CD14-positive monocyte (primary cell): ENCODE measurements around the gene CEP19. TPM values are rescaled to one million over a fixed set of nuclear protein-coding genes. Genes with fewer than 3 reads are reported as not detected.

Experiments used
- DNase-seq, 3 donors: peaks; one replicate each; pipeline ENCODE4 v3.0.0-alpha.2; 2011 to 2022
- H2AFZ ChIP-seq: 2 replicates; pipeline ENCODE4 v1.6.0; 2012; ENCODE audit warnings: mild to moderate bottlenecking, low read depth, low read length, inconsistent platforms; ENCODE audit not compliant: insufficient read depth, poor library complexity, severe bottlenecking
- H3K27ac ChIP-seq, 2 donors: 1 replicate in 1 of 2; 2 replicates in 1 of 2; pipeline ENCODE4 v1.5.1; 2012 to 2013; ENCODE audit warnings: low read length in 2 of 2, control low read depth in 1 of 2, inconsistent platforms in 1 of 2, low read depth in 1 of 2, mild to moderate bottlenecking in 1 of 2
- H3K27me3 ChIP-seq, 2 donors: one replicate each; pipeline versions ENCODE4 v1.6.0 to v1.6.1; 2011 to 2013; ENCODE audit warnings: low read length in 2 of 2; ENCODE audit not compliant: control insufficient read depth in 2 of 2, insufficient read depth in 2 of 2
- H3K36me3 ChIP-seq, 2 donors: replicated peaks in 1 of 2; 1 replicate in 1 of 2; 2 replicates in 1 of 2; pipeline versions ENCODE4 v1.5.1 to v1.6.1; 2012 to 2013; ENCODE audit warnings: low read length in 2 of 2, control low read depth in 1 of 2, inconsistent platforms in 1 of 2, mild to moderate bottlenecking in 1 of 2; ENCODE audit not compliant: insufficient read depth in 2 of 2, control insufficient read depth in 1 of 2
- H3K4me1 ChIP-seq, 2 donors: 1 replicate in 1 of 2; 2 replicates in 1 of 2; pipeline versions ENCODE4 v1.5.1 to v1.6.1; 2012 to 2013; ENCODE audit warnings: low read length in 2 of 2, control low read depth in 1 of 2, inconsistent platforms in 1 of 2, mild to moderate bottlenecking in 1 of 2, moderate library complexity in 1 of 2; ENCODE audit not compliant: insufficient read depth in 2 of 2, control insufficient read depth in 1 of 2
- H3K4me2 ChIP-seq: replicated peaks from 2 replicates; pipeline ENCODE3; 2012; ENCODE audit warnings: low read length, moderate library complexity, mild to moderate bottlenecking; ENCODE audit not compliant: poor library complexity, severe bottlenecking; ENCODE audit errors: extremely low read depth
- H3K4me3 ChIP-seq, 3 experiments: fragments of 200-600 bp in 1 of 3; sonication (generic) in 1 of 3; replicated peaks in 1 of 3; 1 replicate in 2 of 3; 2 replicates in 1 of 3; pipeline ENCODE4 v1.5.1; 2011 to 2013; ENCODE audit warnings: low read length in 3 of 3, mild to moderate bottlenecking in 3 of 3, control low read depth in 2 of 3, low read depth in 2 of 3, inconsistent platforms in 1 of 3, moderate library complexity in 1 of 3
- H3K79me2 ChIP-seq: 2 replicates; pipeline ENCODE4 v1.6.0; 2012; ENCODE audit warnings: mild to moderate bottlenecking, control low read depth, inconsistent platforms, low read length, moderate library complexity; ENCODE audit not compliant: insufficient read depth
- H3K9ac ChIP-seq: 2 replicates; pipeline ENCODE4 v1.6.0; 2017; ENCODE audit warnings: low read length, mild to moderate bottlenecking; ENCODE audit not compliant: insufficient read depth, poor library complexity, severe bottlenecking
- H3K9me3 ChIP-seq, 2 donors: replicated peaks in 1 of 2; 1 replicate in 1 of 2; 2 replicates in 1 of 2; pipeline versions ENCODE4 v1.5.1 to v1.6.1; 2012 to 2013; ENCODE audit warnings: low read length in 2 of 2, control low read depth in 1 of 2; ENCODE audit not compliant: control insufficient read depth in 1 of 2, insufficient read depth in 1 of 2
- H4K20me1 ChIP-seq: 2 replicates; pipeline ENCODE4 v1.6.0; 2012; ENCODE audit warnings: mild to moderate bottlenecking, low read length, control low read depth, moderate library complexity; ENCODE audit not compliant: insufficient read depth
- H3K27ac Mint-ChIP-seq, 7 donors: one replicate each; pipeline ENCODE4 v1.8.0; 2020; ENCODE audit warnings: mild to moderate bottlenecking in 7 of 7, mixed read lengths in 7 of 7, moderate library complexity in 6 of 7, inconsistent platforms in 2 of 7
- H3K27me3 Mint-ChIP-seq, 3 donors: one replicate each; pipeline ENCODE4 v1.8.0; 2021 to 2022; ENCODE audit warnings: low read depth in 3 of 3, mild to moderate bottlenecking in 3 of 3, mixed read lengths in 3 of 3, moderate library complexity in 3 of 3, inconsistent platforms in 1 of 3
- H3K36me3 Mint-ChIP-seq, 2 donors: one replicate each; pipeline ENCODE4 v1.8.0; 2020; ENCODE audit warnings: mixed read lengths in 2 of 2, inconsistent platforms in 1 of 2, mild to moderate bottlenecking in 1 of 2
- H3K4me1 Mint-ChIP-seq: one replicate; pipeline ENCODE4 v1.8.0; 2020; ENCODE audit warnings: mild to moderate bottlenecking, mixed read lengths
- H3K4me3 Mint-ChIP-seq, 2 donors: one replicate each; pipeline ENCODE4 v1.8.0; 2020; ENCODE audit warnings: mild to moderate bottlenecking in 2 of 2, mixed read lengths in 2 of 2, moderate library complexity in 1 of 2
- H3K9me3 Mint-ChIP-seq, 7 donors: one replicate each; pipeline ENCODE4 v1.8.0; 2020 to 2022; ENCODE audit warnings: mixed read lengths in 7 of 7, mild to moderate bottlenecking in 6 of 7, moderate library complexity in 6 of 7, inconsistent platforms in 2 of 7
- CTCF ChIP-seq: fragments of 200-600 bp; IDR thresholded peaks from one replicate; pipeline ENCODE4 v1.8.0; 2022; ENCODE audit warnings: antibody characterized with exemption, mild to moderate bottlenecking
- WGBS: methylation state at CpG from one replicate; pipeline ENCODE4 v1.1.5; 2013; ENCODE audit warnings: missing lambda C conversion rate; ENCODE audit not compliant: insufficient coverage; 5-methylcytosine and 5-hydroxymethylcytosine counted together
- intact Hi-C, 2 donors: fragments of 100-400 bp; cut with micrococcal nuclease; formaldehyde crosslinking; loops; one replicate each; pipeline versions ENCODE4 v1.15.0 to v1.15.1; 2023
- polyA plus RNA-seq, 3 donors: library from polyadenylated mRNA; depleted of rRNA in 1 of 3; unstranded in 2 of 3; stranded (reverse) in 1 of 3; fragments of 300-500 nt in 2 of 3; fragments of >200 nt in 1 of 3; fragmentation: Illumina TruSeq in 2 of 3; gene quantifications; 1 replicate in 2 of 3; 2 replicates in 1 of 3; pipeline ENCODE4 v1.2.3, GENCODE V29; 2012 to 2021

CEP19 gene
- polyA plus RNA-seq, 3 donors = 1.7 to 3.2 (median 2.7) TPM

DNA sequence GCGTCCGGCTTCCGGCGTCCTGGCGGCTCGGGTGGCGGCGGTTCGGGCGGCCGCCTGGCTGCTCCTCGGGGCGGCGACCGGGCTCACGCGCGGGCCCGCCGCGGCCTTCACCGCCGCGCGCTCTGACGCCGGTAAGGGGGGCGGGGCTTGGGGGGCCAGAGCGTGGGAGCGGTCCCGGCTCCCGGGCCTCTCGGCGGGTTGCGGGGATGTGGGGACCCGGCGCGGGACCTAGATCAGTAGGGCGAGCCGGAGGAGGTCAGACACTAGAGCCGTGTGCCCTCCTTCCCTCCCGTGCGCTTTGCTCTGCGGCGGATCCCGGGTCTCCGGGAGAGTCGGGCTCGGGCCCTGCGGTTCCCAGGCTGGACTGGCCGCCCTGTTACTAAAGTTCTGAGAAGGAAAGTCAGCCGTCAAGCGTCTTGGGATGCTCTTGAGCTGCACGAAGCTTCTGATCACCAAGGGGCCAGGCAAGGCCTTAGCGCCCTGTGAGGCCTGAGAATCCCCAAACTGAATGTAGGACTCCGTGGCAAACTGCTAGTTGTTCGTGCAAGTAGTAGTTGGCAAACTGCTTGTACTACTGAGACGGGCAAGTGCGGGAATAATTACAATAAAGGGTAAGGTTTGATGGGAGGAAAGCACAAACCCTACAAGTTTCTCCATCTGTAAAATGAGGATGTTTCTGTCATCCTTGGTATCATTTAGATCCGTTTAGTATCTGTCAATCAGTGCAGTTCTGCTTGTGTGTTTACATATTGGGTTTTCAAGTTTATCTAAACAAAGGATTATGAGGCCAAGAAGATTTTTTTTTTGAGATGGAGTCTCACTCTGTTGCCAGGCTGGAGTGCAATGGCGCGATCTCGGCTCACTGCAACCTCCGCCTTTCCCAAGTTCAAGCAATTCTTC, 714 bp upstream of the CEP19 start:
- WGBS = 6% methylated on average over 62 of the region's 64 CpGs
- no peaks in the 10 kb centered on the region for H3K9me3 Mint-ChIP-seq
- peaks cover 25% of the 10 kb centered on the region for H3K4me1 Mint-ChIP-seq
- Histone ChIP-seq H3K9me3 (no peaks in the 10 kb centered on the region), H2AFZ (peak overlapping the region; percentile 84), H3K79me2 (peaks cover 22% of the 10 kb centered on the region), H3K36me3 (peaks cover 3 to 7% of the 10 kb centered on the region in 2 donors), H3K27ac (peak overlapping the region; percentile 75 to 76), H4K20me1 (peaks cover 8% of the 10 kb centered on the region), H3K9ac (peak overlapping the region; percentile 78), H3K4me3 (peak overlapping the region; percentile 83 to 89 (median 83)), H3K27me3 (no peaks in the 10 kb centered on the region), H3K4me1 (peaks cover 26 to 37% of the 10 kb centered on the region in 2 donors), H3K4me2 (peak overlapping the region; percentile 76)
- DNase-seq = peak in 2 of 3 donors; percentile 35 to 53
- peaks cover 0 to 1% (median 0%) of the 10 kb centered on the region in 3 donors for H3K27me3 Mint-ChIP-seq
- H3K27ac Mint-ChIP-seq = peak overlapping the region; percentile 50 to 90 (median 83)
- no peak for TF ChIP-seq CTCF
- peak overlapping the region; percentile 82 to 84 for H3K4me3 Mint-ChIP-seq
- peaks cover 11 to 14% of the 10 kb centered on the region in 2 donors for H3K36me3 Mint-ChIP-seq
- intact Hi-C loops = no loop called here

GRCh38 chr3:196708467-196708866, 3.6 kb downstream of the CEP19 start:
- WGBS = 100% methylated on average over 2 of the region's 7 CpGs
- Mint-ChIP-seq H3K27me3 (peaks cover 0 to 2% (median 1%) of the 10 kb centered on the region in 3 donors), H3K4me3 (no peak overlapping the region), H3K27ac (no peak overlapping the region), H3K9me3 (no peaks in the 10 kb centered on the region), H3K36me3 (peaks cover 26 to 30% of the 10 kb centered on the region in 2 donors), H3K4me1 (peaks cover 30% of the 10 kb centered on the region)
- Histone ChIP-seq H2AFZ (no peak overlapping the region), H3K4me2 (no peak overlapping the region), H3K4me1 (peaks cover 31 to 43% of the 10 kb centered on the region in 2 donors), H3K9ac (no peak overlapping the region), H4K20me1 (peaks cover 32% of the 10 kb centered on the region), H3K27ac (no peak overlapping the region), H3K79me2 (peaks cover 13% of the 10 kb centered on the region), H3K9me3 (no peaks in the 10 kb centered on the region), H3K4me3 (no peak overlapping the region), H3K36me3 (peaks cover 15 to 26% of the 10 kb centered on the region in 2 donors), H3K27me3 (no peaks in the 10 kb centered on the region)
- TF ChIP-seq CTCF = no peak
- intact Hi-C loops = loop anchor here in 1 of 2 donors (5.0 kb wide), 1 partner anchor 34 kb away; no protein-coding TSS in a partner anchor
- no peak for DNase-seq
